SK-N-MC (cell line): Measurements from ENCODE around the gene OTOGL.

Experiments
- EZH2 ChIP-seq: fragments of 200-600 bp; sonication (generic); IDR thresholded peaks from one replicate; pipeline ENCODE4 v1.6.1; 2017; ENCODE audit warnings: antibody characterized with exemption
- POLR2AphosphoS5 ChIP-seq: IDR thresholded peaks from 2 replicates; pipeline ENCODE4 v1.6.1; 2012; ENCODE audit warnings: mild to moderate bottlenecking, low read depth, low read length, borderline replicate concordance

GRCh38 chr12:80201908-80202307 is 102.6 kb downstream of the OTOGL start:
- TF ChIP-seq EZH2 (no peak), POLR2AphosphoS5 (no peak)
